ENCODE measurements around the gene GCA. TPM values are rescaled to one million over a fixed set of nuclear protein-coding genes. Genes with fewer than 3 reads are reported as not detected.

The GCA gene
- total and polyA plus RNA-seq, 4 donors: 9.7 to 45.2 (median 18.1) TPM

- Histone ChIP-seq H3K4me3 (ENCODE audit: low read depth in 1 of 3, low read length in 3 of 3) (no peak overlapping the region), H3K27me3 (ENCODE audit: control insufficient read depth in 4 of 4, insufficient read depth in 4 of 4, low read length in 3 of 4) (no peaks in the 10 kb centered on the region), H3K9me3 (ENCODE audit: control insufficient read depth in 4 of 4, low read length in 3 of 4) (no peaks in the 10 kb centered on the region), H3K4me1 (ENCODE audit: control insufficient read depth in 4 of 4, insufficient read depth in 4 of 4, low read length in 3 of 4) (no peaks in the 10 kb centered on the region), H3K9ac (ENCODE audit: low read depth in 1 of 2, low read length in 2 of 2) (no peak overlapping the region), H3K27ac (ENCODE audit: low read depth in 1 of 2, low read length in 2 of 2) (no peak overlapping the region), H3K36me3 (ENCODE audit: control insufficient read depth in 4 of 4, insufficient read depth in 3 of 4, low read depth in 1 of 4, low read length in 3 of 4) (no peaks in the 10 kb centered on the region)
- no peak for DNase-seq (ENCODE audit: low spot score)
- 80% methylated on average over 1 of the region's 1 CpG for WGBS
- TF ChIP-seq HNF4G (IDR thresholded peaks at IDR 0.05) (no peak), JUND (IDR thresholded peaks at IDR 0.05) (no peak), NR2F2 (IDR thresholded peaks at IDR 0.05) (no peak), YY1 (IDR thresholded peaks at IDR 0.05) (no peak), FOXA2 (IDR thresholded peaks at IDR 0.05) (no peak), HNF4A (conservative IDR thresholded peaks at IDR 0.05) (no peak), ZBTB33 (IDR thresholded peaks at IDR 0.05) (no peak), RAD21 (IDR thresholded peaks at IDR 0.05) (no peak), SP1 (IDR thresholded peaks at IDR 0.05) (no peak), REST (IDR thresholded peaks at IDR 0.05) (no peak), MAX (IDR thresholded peaks at IDR 0.05) (no peak), CTCF (IDR thresholded peaks at IDR 0.05; ENCODE audit: low read depth, low read length, missing input control) (no peak), FOXA1 (IDR thresholded peaks at IDR 0.05) (no peak), TAF1 (conservative IDR thresholded peaks at IDR 0.05) (no peak), RXRA (IDR thresholded peaks at IDR 0.05) (no peak), EGR1 (IDR thresholded peaks at IDR 0.05; ENCODE audit: low read depth in 2 of 2) (no peak), GABPA (IDR thresholded peaks at IDR 0.05 in 1 of 2, conservative IDR thresholded peaks at IDR 0.05 in 1 of 2) (no peak)
- TF ChIP-seq, protein P1, sequence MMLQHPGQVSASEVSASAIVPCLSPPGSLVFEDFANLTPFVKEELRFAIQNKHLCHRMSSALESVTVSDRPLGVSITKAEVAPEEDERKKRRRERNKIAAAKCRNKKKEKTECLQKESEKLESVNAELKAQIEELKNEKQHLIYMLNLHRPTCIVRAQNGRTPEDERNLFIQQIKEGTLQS (IDR thresholded peaks at IDR 0.05): no peak
These were observed 60.0 kb downstream of the GCA start for GRCh38 chr2:162403884-162404283.

Other genes with a start within 250 kb of the GCA start
- gene GCG, start 191.9 kb upstream of the GCA start, total RNA-seq: not detected
- gene GCG, start 191.9 kb upstream of the GCA start, polyA plus RNA-seq: not detected
- under 1 TPM; 0.23 to 0.42 TPM for gene FAP, start 100.7 kb upstream of the GCA start, total RNA-seq
- gene FAP, start 100.7 kb upstream of the GCA start, polyA plus RNA-seq: under 1 TPM; 0.10 to 0.23 TPM
- 10 to 100 TPM in 1 of 2 donors, 1 to 10 TPM in 1; 8.3 to 13.2 TPM for gene IFIH1, start 25.4 kb upstream of the GCA start, total RNA-seq
- gene IFIH1, start 25.4 kb upstream of the GCA start, polyA plus RNA-seq: 1 to 10 TPM; 5.5 to 7.6 TPM

Data from liver (tissue), 9 donors.